Neuron (in vitro differentiated cells): Measurements from ENCODE around the gene MIA3.
"Not testable (repeated sequence)": the region's sequence is repeated elsewhere in the genome, so short reads cannot be mapped to it uniquely, and the experiment has no call there.

Experiments
- H2AFZ ChIP-seq: one replicate; pipeline ENCODE4 v1.6.1; 2013; ENCODE audit warnings: low read depth, mild to moderate bottlenecking, inconsistent platforms, low read length, moderate library complexity
- H3K27me3 ChIP-seq: one replicate; pipeline ENCODE4 v1.6.1; 2013; ENCODE audit warnings: low read length; ENCODE audit not compliant: insufficient read depth
- H3K36me3 ChIP-seq: one replicate; pipeline ENCODE4 v1.6.1; 2013; ENCODE audit warnings: low read length; ENCODE audit not compliant: insufficient read depth
- H3K4me1 ChIP-seq: one replicate; pipeline ENCODE4 v1.6.1; 2013; ENCODE audit warnings: low read length; ENCODE audit not compliant: insufficient read depth
- H3K4me3 ChIP-seq: 2 replicates; pipeline ENCODE4 v1.5.1; 2013; ENCODE audit warnings: mild to moderate bottlenecking, low read length, moderate library complexity
- H3K9me3 ChIP-seq: one replicate; pipeline ENCODE4 v1.6.1; 2013; ENCODE audit warnings: low read length

MIA3 gene

DNA sequence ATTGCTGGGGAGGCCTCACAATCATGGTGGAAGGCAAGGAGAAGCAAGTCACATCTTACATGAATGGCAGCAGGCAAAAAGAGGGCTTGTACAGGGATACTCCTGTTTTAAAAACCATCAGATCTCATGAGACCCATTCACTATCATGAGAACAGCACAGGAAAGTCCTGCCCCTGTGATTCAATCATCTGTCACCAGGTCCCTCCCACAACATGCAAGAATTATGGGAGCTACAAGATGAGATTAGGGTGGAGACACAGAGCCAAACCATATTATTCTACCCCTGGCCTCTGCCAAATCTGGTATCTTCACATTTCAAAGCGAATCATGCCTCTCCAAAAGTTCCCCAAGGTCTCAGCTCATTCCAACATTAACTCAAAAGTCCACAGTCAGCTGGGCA, 11.1 kb upstream of the MIA3 start:
- H2AFZ ChIP-seq, result no peak overlapping the region
- H3K9me3 ChIP-seq, result peaks cover 2% of the 10 kb centered on the region
- no peaks in the 10 kb centered on the region for H3K4me1 ChIP-seq
- H3K27me3 ChIP-seq, result no peaks in the 10 kb centered on the region
- no peak overlapping the region for H3K4me3 ChIP-seq
- no peaks in the 10 kb centered on the region for H3K36me3 ChIP-seq

DNA sequence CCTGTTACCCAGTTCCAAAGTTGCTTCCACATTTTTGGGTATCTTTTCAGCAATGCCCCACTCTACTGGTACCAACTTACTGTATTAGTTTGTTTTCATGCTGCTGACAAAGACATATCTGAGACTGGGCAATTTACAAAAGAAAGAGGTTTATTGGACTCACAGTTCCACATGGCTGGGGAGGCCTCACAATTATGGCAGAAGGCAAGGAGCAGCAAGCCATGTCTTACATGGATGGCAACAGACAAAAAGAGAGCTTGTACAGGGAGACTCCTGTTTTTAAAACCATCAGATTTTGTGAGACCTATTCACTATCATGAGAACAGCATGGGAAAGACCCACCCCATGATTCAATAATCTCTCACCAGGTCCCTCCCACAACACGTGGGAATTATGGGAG, 8.8 kb upstream of the MIA3 start:
- not testable (repeated sequence) for H3K36me3 ChIP-seq, H3K9me3 ChIP-seq, H2AFZ ChIP-seq, H3K4me3 ChIP-seq, H3K4me1 ChIP-seq, H3K27me3 ChIP-seq

- H3K4me3 ChIP-seq, result no peak overlapping the region
- no peak overlapping the region for H2AFZ ChIP-seq
- no peaks in the 10 kb centered on the region for H3K4me1 ChIP-seq
- peaks cover 2% of the 10 kb centered on the region for H3K9me3 ChIP-seq
- peaks cover 3% of the 10 kb centered on the region for H3K27me3 ChIP-seq
- H3K36me3 ChIP-seq, result no peaks in the 10 kb centered on the region
Observed at GRCh38 chr1:222610728-222611127, 7.2 kb upstream of the MIA3 start.

- H3K4me1 ChIP-seq, result peaks cover 4% of the 10 kb centered on the region
- peaks cover 3% of the 10 kb centered on the region for H3K27me3 ChIP-seq
- no peaks in the 10 kb centered on the region for H3K36me3 ChIP-seq
- no peak overlapping the region for H2AFZ ChIP-seq
- no peak overlapping the region for H3K4me3 ChIP-seq
- H3K9me3 ChIP-seq, result no peaks in the 10 kb centered on the region
Observed at GRCh38 chr1:222613627-222614026, 4.3 kb upstream of the MIA3 start.

GRCh38 chr1:222616525-222616924, 1.4 kb upstream of the MIA3 start:
- Histone ChIP-seq H3K9me3 (no peaks in the 10 kb centered on the region), H3K4me3 (no peak overlapping the region), H3K36me3 (no peaks in the 10 kb centered on the region), H3K27me3 (peaks cover 3% of the 10 kb centered on the region), H3K4me1 (peaks cover 12% of the 10 kb centered on the region), H2AFZ (no peak overlapping the region)

DNA sequence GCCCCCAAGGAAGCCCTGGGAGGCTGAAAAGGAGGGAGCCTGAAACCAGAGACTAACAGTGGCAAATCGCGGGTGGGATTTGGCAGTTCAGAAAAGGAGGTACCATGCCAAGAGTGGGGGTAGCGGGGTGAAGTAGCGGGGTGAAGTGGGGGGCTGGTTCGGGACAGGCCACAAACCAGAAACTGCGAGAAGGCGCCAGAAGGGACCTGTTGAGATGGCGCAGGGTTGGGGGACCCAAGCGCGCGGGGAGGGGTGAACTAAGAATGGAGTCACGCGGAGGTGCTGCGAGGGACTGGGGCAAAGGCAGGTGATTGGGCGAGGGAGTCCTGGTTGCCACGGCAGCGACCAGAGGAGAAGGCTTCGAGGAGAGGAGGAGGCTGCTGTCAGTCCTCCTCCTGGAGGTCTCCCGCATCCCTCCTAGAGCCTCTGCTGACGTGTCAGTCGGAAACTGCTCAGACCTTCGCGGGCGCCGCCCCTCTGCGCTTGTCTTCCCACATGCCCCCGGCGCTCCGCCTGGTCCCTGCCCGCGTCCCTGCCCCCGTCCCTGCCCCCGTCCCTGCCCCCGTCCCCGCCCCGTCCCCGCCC, 438 bp upstream of the MIA3 start:
- Histone ChIP-seq H3K36me3 (peaks cover 5% of the 10 kb centered on the region), H3K4me3 (peak overlapping the region; percentile 43), H2AFZ (peak overlapping the region; percentile 96), H3K27me3 (peaks cover 3% of the 10 kb centered on the region), H3K4me1 (peaks cover 12% of the 10 kb centered on the region), H3K9me3 (no peaks in the 10 kb centered on the region)

- no peaks in the 10 kb centered on the region for H3K9me3 ChIP-seq
- peak overlapping the region; percentile 76 for H3K4me3 ChIP-seq
- peak overlapping the region; percentile 1 for H2AFZ ChIP-seq
- H3K36me3 ChIP-seq, result peaks cover 21% of the 10 kb centered on the region
- peaks cover 12% of the 10 kb centered on the region for H3K4me1 ChIP-seq
- H3K27me3 ChIP-seq, result no peaks in the 10 kb centered on the region
Observed at GRCh38 chr1:222618880-222619596, 1.1 kb downstream of the MIA3 start.

DNA sequence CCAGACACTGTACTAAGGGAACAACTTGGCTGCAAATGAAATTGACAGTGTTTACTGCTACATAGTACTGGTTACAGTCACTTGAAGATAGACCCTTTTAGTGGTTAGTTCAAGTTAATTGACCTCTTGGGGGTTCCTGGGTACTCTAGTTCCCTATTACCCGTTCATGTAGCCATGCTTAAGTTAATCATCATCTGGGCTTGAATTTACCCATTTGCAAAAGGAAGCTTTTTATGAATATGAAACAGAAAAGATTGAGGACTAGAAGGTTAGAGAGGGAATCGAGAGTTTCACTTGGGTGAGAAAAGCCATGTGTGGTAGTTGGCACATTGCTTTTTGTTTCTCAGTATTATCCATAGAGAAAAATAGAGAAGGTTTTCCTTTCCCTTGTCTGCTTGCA, 2.7 kb downstream of the MIA3 start:
- Histone ChIP-seq H3K9me3 (no peaks in the 10 kb centered on the region), H3K4me1 (peaks cover 12% of the 10 kb centered on the region), H3K27me3 (no peaks in the 10 kb centered on the region), H3K36me3 (peaks cover 31% of the 10 kb centered on the region), H3K4me3 (no peak overlapping the region), H2AFZ (no peak overlapping the region)

DNA sequence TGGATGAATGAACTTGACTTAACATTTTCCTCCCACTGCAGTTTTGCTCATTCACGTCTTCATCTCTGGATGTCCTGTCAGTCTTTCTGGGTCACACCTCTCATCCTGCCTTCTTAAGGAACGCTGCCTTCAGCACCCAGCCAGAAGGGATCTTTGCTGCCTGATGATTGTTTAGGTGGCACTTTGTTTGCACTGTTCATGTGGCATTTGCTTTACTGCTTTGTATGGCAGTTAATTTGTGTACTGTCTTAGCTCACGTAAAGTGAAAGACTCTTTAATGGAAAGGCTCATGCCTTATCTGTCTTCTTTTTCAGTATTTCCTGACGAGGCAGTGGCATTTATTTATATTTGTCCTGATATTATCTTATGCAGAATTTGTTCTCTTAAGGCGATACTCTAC, 4.9 kb downstream of the MIA3 start:
- Histone ChIP-seq H3K4me1 (peaks cover 7% of the 10 kb centered on the region), H2AFZ (no peak overlapping the region), H3K9me3 (no peaks in the 10 kb centered on the region), H3K27me3 (no peaks in the 10 kb centered on the region), H3K4me3 (no peak overlapping the region), H3K36me3 (peaks cover 48% of the 10 kb centered on the region)

GRCh38 chr1:222623458-222623857, 5.6 kb downstream of the MIA3 start:
- Histone ChIP-seq H3K4me3 (no peak overlapping the region), H3K27me3 (no peaks in the 10 kb centered on the region), H2AFZ (no peak overlapping the region), H3K36me3 (peaks cover 55% of the 10 kb centered on the region), H3K4me1 (peaks cover 7% of the 10 kb centered on the region), H3K9me3 (no peaks in the 10 kb centered on the region)

DNA sequence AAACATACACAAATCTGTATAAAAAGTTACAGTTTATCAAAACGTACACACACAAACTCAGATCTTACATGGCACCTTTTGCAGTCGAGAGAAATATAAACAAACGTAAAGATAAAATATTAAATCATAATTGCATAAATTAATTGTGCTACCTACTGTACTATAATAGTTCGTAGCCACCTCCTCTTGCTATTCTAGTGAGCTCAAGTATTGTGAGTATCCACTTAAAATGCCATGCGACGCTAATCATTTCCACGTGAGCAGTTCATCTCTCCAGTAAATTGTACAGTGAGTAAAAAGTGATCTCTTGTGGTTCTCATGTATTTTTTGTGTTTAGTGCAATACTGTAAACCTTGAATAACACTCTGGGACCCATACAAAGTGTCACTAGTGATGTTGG, 6.3 kb downstream of the MIA3 start:
- Histone ChIP-seq H3K4me1 (peaks cover 7% of the 10 kb centered on the region), H3K9me3 (no peaks in the 10 kb centered on the region), H3K36me3 (peaks cover 63% of the 10 kb centered on the region), H3K4me3 (no peak overlapping the region), H3K27me3 (no peaks in the 10 kb centered on the region), H2AFZ (no peak overlapping the region)

GRCh38 chr1:222627232-222627631, 9.3 kb downstream of the MIA3 start:
- Histone ChIP-seq H3K4me3 (no peak overlapping the region), H2AFZ (no peak overlapping the region), H3K27me3 (no peaks in the 10 kb centered on the region), H3K4me1 (no peaks in the 10 kb centered on the region), H3K36me3 (peaks cover 81% of the 10 kb centered on the region), H3K9me3 (no peaks in the 10 kb centered on the region)

GRCh38 chr1:222629921-222630535, 12.1 kb downstream of the MIA3 start:
- Histone ChIP-seq H3K36me3 (peaks cover 78% of the 10 kb centered on the region), H2AFZ (no peak overlapping the region), H3K4me3 (no peak overlapping the region), H3K9me3 (no peaks in the 10 kb centered on the region), H3K27me3 (no peaks in the 10 kb centered on the region), H3K4me1 (no peaks in the 10 kb centered on the region)
